OCI-LY1 (cell line): ENCODE data around the gene CMTM8.

Source experiments
- EZH2 ChIP-seq: fragments of 200-600 bp; sonication (generic), shearing (Covaris generic); IDR thresholded peaks from 2 replicates; pipeline ENCODE4 v1.8.0; 2017; ENCODE audit warnings: borderline replicate concordance, mixed run types, mild to moderate bottlenecking, antibody characterized with exemption, low read length, moderate library complexity, mixed read lengths
- TF ChIP-seq, protein P1 (sequence below): fragments of 200-600 bp; sonication (generic), shearing (Covaris generic); IDR thresholded peaks from 2 replicates; pipeline ENCODE4 v1.5.1; 2017; ENCODE audit warnings: mild to moderate bottlenecking, antibody characterized with exemption, low read length, moderate library complexity, mixed read lengths

GRCh38 chr3:32349184-32349583, 110.7 kb downstream of the CMTM8 start:
- TF ChIP-seq, protein P1, sequence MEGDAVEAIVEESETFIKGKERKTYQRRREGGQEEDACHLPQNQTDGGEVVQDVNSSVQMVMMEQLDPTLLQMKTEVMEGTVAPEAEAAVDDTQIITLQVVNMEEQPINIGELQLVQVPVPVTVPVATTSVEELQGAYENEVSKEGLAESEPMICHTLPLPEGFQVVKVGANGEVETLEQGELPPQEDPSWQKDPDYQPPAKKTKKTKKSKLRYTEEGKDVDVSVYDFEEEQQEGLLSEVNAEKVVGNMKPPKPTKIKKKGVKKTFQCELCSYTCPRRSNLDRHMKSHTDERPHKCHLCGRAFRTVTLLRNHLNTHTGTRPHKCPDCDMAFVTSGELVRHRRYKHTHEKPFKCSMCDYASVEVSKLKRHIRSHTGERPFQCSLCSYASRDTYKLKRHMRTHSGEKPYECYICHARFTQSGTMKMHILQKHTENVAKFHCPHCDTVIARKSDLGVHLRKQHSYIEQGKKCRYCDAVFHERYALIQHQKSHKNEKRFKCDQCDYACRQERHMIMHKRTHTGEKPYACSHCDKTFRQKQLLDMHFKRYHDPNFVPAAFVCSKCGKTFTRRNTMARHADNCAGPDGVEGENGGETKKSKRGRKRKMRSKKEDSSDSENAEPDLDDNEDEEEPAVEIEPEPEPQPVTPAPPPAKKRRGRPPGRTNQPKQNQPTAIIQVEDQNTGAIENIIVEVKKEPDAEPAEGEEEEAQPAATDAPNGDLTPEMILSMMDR = no peak
- TF ChIP-seq EZH2 = no peak
